ENCODE results near the gene CAMK2A.

- TF ChIP-seq, protein P1, sequence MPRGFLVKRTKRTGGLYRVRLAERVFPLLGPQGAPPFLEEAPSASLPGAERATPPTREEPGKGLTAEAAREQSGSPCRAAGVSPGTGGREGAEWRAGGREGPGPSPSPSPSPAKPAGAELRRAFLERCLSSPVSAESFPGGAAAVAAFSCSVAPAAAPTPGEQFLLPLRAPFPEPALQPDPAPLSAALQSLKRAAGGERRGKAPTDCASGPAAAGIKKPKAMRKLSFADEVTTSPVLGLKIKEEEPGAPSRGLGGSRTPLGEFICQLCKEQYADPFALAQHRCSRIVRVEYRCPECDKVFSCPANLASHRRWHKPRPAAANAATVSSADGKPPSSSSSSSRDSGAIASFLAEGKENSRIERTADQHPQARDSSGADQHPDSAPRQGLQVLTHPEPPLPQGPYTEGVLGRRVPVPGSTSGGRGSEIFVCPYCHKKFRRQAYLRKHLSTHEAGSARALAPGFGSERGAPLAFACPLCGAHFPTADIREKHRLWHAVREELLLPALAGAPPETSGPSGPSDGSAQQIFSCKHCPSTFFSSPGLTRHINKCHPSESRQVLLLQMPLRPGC (tag by site-specific recombination; IDR thresholded peaks at IDR 0.05): no peak
- TF ChIP-seq CTCF (tag by site-specific recombination; IDR thresholded peaks at IDR 0.05): no peak
- TF ChIP-seq ZNF121 (tag by site-specific recombination; IDR thresholded peaks at IDR 0.05): no peak
- no peak for TF ChIP-seq ZNF140 (tag by site-specific recombination; IDR thresholded peaks at IDR 0.05)
- TF ChIP-seq ZNF561 (tag by site-specific recombination; IDR thresholded peaks at IDR 0.05; ENCODE audit: borderline replicate concordance): no peak
- TF ChIP-seq ZNF501 (tag by site-specific recombination; IDR thresholded peaks at IDR 0.05): no peak
- no peak for TF ChIP-seq ZFP41 (tag by site-specific recombination; IDR thresholded peaks at IDR 0.05; ENCODE audit: borderline replicate concordance)
- no peak for TF ChIP-seq ZNF292 (tag by site-specific recombination; IDR thresholded peaks at IDR 0.05; ENCODE audit: borderline replicate concordance, low read depth)
- no peak for TF ChIP-seq KLF9 (tag by site-specific recombination; IDR thresholded peaks at IDR 0.05; ENCODE audit: low read depth)
- no peak for TF ChIP-seq ZNF768 (tag by site-specific recombination; IDR thresholded peaks at IDR 0.05)
- TF ChIP-seq ZNF311 (tag by site-specific recombination; IDR thresholded peaks at IDR 0.05; ENCODE audit: borderline replicate concordance): no peak
- TF ChIP-seq ZXDB (tag by site-specific recombination; IDR thresholded peaks at IDR 0.05): no peak
- TF ChIP-seq ZSCAN16 (tag by site-specific recombination; IDR thresholded peaks at IDR 0.05): no peak
- no peak for TF ChIP-seq ZNF670 (tag by site-specific recombination; IDR thresholded peaks at IDR 0.05; ENCODE audit: low read depth)
These were observed 25.7 kb upstream of the CAMK2A start for GRCh38 chr5:150315245-150315644.

Measured in HEK293 (cell line).